A172 (cell line): ENCODE data around the gene ANKRD33. TPM values are rescaled to one million over a fixed set of nuclear protein-coding genes. Genes with fewer than 3 reads are reported as not detected.

Source experiments
- DNase-seq: peaks from one replicate; pipeline ENCODE4 v3.0.0-alpha.2; 2015; ENCODE audit warnings: low spot score
- total RNA-seq: library from RNA; depleted of rRNA; stranded (reverse); fragments of >200 nt; shearing (Covaris generic); gene quantifications from 2 replicates; pipeline ENCODE4 v1.2.3, GENCODE V29; 2014; rRNA removed

The ANKRD33 gene, protein sequence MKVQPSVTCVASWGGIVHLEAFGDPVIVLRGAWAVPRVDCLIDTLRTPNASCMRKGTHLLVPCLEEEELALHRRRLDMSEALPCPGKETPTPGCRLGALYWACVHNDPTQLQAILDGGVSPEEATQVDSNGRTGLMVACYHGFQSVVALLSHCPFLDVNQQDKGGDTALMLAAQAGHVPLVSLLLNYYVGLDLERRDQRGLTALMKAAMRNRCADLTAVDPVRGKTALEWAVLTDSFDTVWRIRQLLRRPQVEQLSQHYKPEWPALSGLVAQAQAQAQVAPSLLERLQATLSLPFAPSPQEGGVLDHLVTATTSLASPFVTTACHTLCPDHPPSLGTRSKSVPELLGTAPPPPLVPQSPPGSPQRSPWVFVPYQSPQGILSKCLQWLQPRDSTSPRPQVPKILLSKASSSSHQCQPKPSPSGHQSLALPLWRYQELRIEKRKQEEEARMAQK
- not detected in 2 replicates for total RNA-seq

DNA sequence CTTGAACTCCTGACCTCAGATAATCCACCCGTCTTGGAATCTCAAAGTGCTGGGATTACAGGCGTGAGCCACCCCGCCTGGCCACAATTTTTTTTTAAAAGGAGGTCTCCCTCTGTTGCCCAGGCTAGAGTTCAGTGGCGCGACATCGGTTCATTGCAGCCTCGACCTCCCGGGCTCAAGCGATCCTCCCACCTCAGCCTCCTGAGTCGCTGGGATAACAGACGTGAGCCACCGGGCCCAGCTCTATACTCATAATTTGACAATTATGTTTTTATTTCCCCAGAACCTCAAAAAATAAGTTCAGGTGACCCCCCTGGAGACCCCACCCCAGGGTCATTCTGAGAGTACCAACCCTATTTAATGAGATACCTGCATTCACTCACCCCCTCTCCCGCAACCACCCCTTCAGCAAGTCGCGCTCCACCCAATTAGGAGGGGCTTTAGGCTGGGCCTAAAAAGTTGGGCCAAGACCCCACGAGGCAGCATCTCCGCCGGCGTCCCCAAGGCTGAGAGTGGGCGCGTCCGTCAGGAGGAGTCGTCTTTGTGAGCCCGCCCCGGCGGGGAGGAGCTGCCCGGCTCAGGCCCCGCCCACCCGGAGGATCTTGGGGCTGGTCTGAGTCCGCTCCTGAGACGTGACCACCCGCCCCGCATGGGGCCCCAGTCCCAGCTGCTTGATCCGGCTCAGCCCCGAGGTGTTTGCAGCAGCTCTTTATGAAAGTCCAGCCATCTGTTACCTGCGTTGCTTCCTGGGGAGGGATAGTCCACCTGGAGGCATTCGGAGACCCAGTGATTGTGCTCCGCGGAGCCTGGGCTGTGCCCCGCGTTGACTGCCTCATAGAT is at the start of gene ANKRD33:
Gene ANKRD33, plus strand, starts transcription at position 628 of the 840 bp plus-strand sequence. Its CDS starts 84 bp downstream, at position 712.
- DNase-seq: no peak

- no peak for DNase-seq
Measured at GRCh38 chr12:51838762-51839161, 49.1 kb upstream of the ANKRD33 start.

- no peak for DNase-seq
Measured at GRCh38 chr12:51839310-51839947, 48.5 kb upstream of the ANKRD33 start.

DNA sequence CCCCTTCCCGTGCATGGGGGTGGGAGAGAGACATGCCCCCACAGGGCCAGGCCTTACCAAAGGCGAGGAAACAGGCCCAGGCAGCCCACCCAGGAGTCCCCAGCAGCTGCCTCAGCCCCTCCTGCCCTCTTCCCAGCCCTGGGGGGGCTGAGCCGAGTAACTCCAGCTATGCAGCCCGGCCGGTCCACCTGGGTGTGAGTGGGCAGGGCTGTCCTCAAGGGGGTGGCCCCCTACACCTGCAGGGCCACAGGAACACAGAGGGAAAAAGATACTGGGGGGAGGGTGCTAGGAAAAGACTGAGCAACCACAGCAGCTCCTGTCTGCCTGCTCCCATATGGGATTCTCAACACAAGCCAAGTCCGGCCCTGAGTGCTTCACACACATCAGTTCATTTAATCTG is 46.9 kb upstream of the ANKRD33 start:
- no peak for DNase-seq

DNA sequence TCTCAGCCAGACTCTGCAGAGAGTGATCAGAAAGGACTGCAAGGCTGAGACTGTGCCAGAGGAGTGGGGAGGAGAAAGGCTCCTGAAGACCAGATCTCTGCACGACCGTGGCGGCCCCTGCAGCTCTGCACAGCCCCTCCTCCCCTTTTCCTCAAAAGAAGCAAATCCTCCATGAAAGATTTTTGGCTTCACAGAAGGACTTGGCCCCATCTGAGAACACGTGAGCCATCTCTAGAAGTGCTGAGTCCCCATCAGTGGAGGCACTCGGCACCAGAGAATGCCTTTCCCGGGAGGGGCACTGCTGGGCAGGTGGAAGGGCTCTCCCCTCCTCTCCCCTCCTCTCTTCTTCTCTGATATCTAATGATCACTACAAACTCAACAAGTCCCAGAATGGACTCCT is 46.2 kb upstream of the ANKRD33 start:
- DNase-seq: no peak

DNA sequence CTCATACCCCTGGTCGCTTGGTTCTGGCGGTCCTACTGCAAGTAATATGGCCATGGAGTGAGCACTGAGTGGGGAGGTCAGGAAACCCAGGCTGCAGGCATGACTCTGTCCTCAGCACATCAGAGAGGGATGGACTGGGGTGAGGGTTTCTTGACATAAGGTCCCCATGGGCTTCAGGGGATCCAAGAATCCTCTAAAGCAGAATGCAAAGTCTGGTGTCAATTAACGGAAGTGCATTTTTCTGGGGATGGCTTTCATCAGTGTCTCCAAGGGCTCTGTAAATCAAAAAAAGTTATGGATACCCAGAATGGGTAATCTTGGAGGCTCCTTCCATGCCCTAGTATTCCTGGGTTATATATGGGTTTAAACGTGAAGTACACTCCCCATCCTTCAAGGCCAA is 43.0 kb upstream of the ANKRD33 start:
- no peak for DNase-seq

DNA sequence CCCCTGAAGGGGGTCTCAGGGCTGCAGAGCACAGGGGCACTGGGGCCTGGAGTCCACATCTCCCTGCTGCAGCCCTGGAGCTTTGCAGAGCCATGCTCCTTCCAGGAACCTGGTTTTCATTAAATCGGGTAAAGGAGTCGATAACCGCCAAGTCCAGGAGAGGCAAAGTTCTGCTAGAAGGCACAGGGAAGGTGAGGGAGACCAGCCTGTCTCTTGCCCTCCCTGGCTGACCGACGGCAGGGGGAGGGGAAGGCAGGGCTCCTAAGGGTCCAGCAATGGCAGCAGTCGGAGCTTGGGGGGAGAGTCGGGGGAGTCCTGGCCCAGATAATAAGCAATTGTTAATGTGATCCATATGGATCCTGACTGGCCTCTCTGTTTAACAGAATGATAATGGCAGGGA is 42.4 kb upstream of the ANKRD33 start:
- no peak for DNase-seq

DNA sequence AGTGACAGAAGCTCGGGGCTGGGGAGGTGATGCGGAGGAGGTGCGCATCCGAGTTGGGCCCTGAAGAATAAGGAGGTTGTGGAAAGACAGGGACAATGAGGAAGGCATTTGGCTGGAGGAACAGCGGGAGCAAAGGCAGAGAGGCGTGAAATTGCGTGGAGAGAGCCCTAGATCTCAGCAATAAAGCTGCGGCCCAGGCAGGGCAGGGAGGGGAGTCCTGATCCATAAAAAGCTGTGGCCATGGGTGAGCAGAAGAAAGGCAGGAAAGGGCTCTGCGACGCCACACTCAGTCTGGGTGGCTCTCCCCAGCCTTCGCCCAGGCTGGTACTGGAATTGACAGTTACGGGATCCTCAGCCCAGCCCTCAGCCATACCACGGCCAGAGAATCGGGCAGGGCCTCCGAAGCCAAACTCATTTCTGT is 41.6 kb upstream of the ANKRD33 start:
- DNase-seq: no peak

DNA sequence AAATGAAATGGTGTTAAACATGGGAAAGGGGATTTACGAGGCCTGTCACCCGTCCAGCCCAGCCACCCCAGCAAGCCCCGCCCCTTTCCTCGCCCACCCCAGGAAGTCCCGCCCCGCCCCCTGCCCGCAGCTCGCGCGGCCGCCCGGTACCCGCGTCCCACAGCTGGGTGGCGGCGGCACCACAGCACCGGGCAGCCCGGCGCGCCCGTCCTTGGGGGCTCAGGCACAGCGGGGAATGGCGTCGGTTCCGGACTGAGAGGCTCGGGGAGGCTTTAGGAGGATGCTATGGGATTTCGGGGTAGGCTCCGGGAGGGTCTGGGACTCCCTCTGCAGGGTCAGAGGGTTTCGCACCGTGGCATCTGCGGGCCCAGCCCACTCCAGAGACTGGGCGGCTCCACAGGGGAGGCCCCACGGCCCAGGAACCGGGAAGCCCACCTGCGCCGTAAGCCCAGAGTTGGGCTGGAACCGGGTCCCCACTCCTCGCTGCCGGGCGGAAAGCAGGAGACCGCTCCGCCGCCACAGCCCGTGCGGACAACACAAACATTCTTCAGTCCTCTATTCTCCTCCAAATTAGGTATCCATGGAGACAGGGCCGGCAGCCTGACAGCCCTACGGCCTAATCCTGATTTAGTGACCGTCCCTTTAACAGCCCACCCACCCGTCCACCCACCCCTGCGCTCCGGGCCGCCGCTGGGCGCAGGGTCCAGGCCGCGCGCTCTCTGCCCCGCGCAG is 40.8 kb upstream of the ANKRD33 start:
- DNase-seq: no peak

DNA sequence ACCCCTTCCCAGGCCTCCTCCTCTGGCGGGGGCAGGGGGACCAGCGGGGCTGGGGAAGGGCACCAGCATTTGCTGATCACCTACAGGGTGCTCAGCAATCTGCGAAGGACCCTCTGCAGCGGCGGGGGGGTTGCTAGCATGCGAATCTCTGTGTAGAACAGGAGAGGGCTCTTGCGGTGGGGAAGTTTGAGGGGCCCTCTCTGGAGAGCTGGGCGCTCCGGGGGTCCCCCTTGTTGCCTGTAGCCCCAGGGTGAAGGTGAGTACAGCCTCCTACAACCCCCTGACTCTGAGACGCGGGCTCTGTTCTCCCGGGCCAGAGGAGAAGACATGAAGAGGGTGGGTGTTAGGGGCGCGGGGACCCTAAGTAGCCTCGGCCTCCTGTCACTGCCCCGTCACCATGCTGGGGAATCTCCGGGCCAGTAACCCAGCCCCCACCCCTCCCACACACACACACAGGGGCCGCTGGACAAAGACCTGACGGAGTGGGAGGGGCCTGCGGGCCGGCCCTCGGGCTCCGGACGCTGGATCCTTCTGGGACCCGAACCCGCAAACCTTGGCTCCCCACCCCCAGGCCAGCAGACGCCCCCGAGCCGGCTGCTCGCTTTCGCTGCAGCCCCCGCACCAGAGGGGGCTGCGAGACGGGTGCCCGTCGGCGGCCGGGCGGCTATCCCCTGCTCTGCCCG is 40.1 kb upstream of the ANKRD33 start:
- peak; percentile 13 for DNase-seq

DNA sequence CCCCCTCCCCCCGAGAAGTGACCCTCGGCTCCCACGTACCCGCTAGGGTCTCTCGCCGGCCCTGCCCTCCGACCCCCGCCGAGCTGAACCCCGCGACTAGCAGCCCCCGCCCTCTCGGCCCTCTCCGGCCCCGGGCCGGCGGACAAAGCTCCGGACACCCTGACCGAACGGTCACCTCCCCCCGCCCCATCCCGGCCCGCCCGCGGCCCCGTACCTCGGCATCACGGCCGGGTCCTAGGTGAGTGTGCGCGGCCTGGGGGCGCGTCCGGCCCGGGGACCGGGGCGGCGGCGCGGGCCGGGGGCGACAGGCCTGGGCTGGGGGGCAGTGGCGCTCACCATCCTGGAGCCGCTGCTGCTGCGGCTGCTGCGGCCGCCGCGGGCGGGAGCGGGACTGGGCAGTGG is 39.6 kb upstream of the ANKRD33 start, which contains the start of gene FIGNL2:
Gene FIGNL2, minus strand, starts transcription at position 393 of the 402 bp plus-strand sequence. CDS start 26,305 bp downstream, outside the sequence.
- DNase-seq: no peak

- DNase-seq: no peak
Measured at GRCh38 chr12:51848841-51849735, 38.8 kb upstream of the ANKRD33 start.

DNA sequence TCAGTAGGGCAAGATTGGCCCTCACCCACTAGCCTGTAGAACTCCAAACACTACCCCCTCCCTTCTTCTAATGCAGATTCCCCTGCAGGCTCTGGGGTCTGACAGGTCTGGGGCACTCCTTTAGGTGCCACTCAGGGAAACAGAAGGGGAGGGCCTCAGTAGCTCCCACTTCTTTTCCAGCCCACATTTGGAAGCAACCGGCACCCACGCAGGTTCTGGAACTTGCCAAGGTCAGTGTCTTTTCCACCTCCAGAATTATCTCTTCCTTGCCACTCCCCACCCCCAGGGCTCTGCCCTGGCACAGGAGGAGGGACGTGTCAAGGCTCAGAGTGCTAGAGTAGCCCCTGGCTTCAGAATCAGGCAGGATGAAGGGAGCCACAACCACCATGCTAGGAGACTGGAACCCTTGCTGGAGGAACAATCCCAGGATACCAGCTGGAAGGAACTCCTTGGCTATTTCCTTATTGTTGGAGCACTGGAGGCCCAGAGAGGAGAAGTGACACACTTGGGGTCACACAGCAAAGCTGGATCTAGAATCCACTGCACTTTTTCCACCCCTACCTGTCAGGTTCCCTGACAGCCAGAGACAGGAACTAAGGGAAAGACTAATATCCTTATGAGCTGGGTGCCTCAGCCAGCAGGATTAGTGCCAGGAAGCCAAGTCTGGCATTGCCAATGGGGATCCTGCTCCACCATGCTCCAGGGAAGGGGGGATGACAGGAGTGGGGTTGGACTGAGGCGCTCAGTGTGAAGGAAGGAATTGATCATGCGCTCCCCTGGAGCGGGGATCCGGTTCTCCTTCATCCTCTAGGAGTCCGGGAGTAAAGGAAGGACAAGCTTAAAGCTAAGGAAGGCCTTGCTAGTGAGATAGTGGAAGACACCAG is 37.6 kb upstream of the ANKRD33 start:
- no peak for DNase-seq

- DNase-seq: no peak
Measured at GRCh38 chr12:51850965-51851299, 37.0 kb upstream of the ANKRD33 start.

GRCh38 chr12:51851413-51852124 is 36.3 kb upstream of the ANKRD33 start:
- no peak for DNase-seq

DNA sequence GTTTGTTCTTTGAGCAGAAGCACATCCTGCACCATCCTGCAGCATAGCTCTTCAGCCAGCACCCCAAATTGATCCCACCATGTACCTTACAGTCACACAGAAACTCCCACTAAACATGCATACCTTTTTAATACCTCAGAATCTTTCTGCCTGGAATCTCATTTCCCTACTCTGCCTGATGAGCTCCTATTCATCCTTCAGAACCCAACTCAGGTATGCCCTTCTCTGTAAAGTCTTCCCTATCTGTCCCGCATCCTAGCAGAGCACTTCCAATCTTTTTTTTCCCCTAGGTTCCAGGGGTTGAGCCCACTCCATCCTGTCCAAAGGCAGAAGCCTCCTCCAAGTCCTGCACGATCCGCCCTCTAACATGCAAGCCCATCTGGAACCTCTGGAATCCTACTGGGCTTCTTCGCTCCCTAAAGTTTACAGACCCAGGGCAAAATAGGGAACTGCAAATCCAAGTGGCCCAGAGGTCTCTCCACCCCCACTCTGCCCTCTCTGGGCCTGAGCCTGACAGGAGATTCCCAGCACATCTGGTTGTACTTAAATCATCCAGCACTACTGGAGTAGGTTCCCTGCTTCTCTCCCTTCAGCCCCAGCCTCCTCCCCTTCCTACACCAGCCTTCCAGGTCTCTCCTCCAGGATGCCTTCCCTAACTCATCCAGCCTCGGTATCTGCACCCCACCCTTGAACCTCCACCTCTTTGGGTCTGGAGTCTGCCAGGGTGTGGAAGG is 35.3 kb upstream of the ANKRD33 start:
- no peak for DNase-seq
